IPS-20b (cell line): ENCODE measurements around the gene ANKDD1A.

Experiments
- H3K27ac ChIP-seq: one replicate; pipeline ENCODE4 v1.5.1; 2013; ENCODE audit warnings: low read length
- H3K27me3 ChIP-seq: 2 replicates; pipeline ENCODE4 v1.6.1; 2013; ENCODE audit warnings: mild to moderate bottlenecking, low read length, inconsistent platforms; ENCODE audit not compliant: insufficient read depth
- H3K36me3 ChIP-seq: 2 replicates; pipeline ENCODE4 v1.6.1; 2013; ENCODE audit warnings: low read depth, mild to moderate bottlenecking, inconsistent platforms, low read length, moderate library complexity; ENCODE audit not compliant: insufficient read depth
- H3K4me1 ChIP-seq: 2 replicates; pipeline ENCODE4 v1.6.1; 2013; ENCODE audit warnings: mild to moderate bottlenecking, control low read depth, inconsistent platforms, low read length, moderate library complexity; ENCODE audit not compliant: insufficient read depth
- H3K4me3 ChIP-seq: 2 replicates; pipeline ENCODE4 v1.5.1; 2013; ENCODE audit warnings: mild to moderate bottlenecking, low read length, inconsistent platforms
- H3K9ac ChIP-seq: 2 replicates; pipeline ENCODE4 v1.6.1; 2013; ENCODE audit warnings: low read depth, mild to moderate bottlenecking, inconsistent platforms, low read length, moderate library complexity
- H3K9me3 ChIP-seq: 2 replicates; pipeline ENCODE4 v1.6.1; 2013; ENCODE audit warnings: mild to moderate bottlenecking, low read depth, low read length, inconsistent platforms; ENCODE audit not compliant: insufficient read depth

ANKDD1A gene

DNA sequence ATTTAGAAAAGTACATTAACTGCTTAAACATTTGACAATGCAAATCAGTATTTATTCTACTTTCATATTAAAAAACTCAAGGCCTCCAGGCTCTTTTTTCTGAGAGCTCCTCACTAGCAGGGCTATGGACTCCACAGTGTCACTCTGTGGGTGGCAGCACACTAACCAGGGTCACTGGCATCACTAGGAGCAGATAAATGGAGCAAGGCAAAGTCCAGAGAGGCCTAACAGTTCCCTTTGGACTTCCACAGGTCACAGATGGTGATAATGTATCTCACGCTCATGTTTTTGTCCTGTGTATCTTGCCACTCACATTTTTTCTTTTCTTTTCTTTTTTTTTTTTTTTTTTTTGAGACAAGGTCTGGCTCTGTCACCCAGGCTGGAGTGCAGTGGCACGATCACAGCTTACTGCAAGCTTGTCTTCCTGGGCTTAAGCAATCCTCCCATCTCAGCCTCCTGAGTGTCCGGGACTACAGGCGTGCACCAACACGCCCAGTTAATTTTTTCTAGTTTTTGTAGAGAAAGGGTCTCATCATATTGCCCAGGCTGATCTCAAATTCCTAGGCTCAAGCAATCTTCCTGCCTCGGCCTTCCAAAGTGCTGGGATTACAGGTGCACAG lies 70.2 kb downstream of the ANKDD1A start:
- Histone ChIP-seq H3K36me3 (peaks cover 17% of the 10 kb centered on the region), H3K27ac (no peak overlapping the region)

DNA sequence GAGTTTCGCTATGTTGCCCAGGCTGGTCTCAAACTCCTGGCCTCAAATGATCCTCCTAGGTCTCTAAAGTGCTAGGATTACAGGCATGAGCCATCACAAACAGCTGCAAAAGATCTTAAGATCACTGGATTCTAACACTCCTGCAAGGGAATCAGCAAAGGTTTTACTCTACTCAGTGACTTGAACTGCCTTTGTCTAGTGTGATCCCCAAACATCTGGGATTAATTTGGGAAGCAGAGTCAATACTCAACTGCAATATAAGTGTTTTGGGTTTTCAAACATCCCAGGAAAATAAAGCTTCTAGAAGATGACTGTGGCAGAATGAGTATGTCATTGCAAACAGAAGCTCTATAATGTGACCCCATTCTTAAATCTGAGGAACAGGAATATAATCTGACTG lies 70.8 kb downstream of the ANKDD1A start:
- no peak overlapping the region for H3K27ac ChIP-seq
- H3K9me3 ChIP-seq: no peaks in the 10 kb centered on the region
- peaks cover 16% of the 10 kb centered on the region; the same call in 1 of the 2 replicates for H3K4me1 ChIP-seq
- H3K9ac ChIP-seq: no peak overlapping the region
- no peaks in the 10 kb centered on the region for H3K27me3 ChIP-seq
- H3K36me3 ChIP-seq: peaks cover 21% of the 10 kb centered on the region
- H3K4me3 ChIP-seq: no peak overlapping the region

More for the DNA sequence above, 70.2 kb downstream of the ANKDD1A start:
- Histone ChIP-seq H3K9me3 (no peaks in the 10 kb centered on the region), H3K27me3 (no peaks in the 10 kb centered on the region), H3K9ac (no peak overlapping the region), H3K4me1 (peaks cover 16% of the 10 kb centered on the region; the same call in 1 of the 2 replicates), H3K4me3 (no peak overlapping the region)

DNA sequence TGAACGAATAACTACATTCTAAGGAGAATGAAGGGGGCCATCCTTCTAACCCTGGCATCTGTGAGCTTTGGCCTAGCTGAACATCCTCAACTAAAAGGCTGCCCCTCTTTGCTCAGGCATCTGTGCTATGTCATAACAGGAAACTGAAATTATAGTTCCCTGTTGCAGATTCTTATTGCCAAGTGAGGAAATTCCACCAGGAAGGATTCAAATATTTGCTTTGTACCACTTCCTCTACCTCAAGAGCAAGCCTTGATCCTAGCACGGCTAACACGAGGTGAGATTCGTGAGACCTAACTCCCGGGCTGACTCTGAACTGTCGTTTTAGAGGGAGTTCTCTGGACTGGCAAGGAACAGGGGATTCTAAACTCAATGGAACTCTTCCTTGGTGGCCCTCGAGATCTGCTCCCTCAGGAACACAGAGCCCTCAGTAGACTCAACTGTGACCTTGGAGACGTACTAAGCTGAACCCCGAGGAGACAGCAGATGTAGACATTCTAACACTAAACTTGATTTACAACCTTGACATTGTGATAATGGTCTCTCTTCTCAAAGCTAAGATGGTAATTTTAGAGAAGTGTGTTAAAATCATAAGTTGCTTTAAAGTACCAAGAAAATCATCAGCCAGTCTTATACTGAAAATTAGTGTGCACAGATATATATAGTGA lies 73.8 kb downstream of the ANKDD1A start:
- Histone ChIP-seq H3K9ac (no peak overlapping the region), H3K27me3 (no peaks in the 10 kb centered on the region), H3K9me3 (no peaks in the 10 kb centered on the region), H3K4me1 (no peaks in the 10 kb centered on the region), H3K36me3 (peaks cover 14% of the 10 kb centered on the region), H3K4me3 (no peak overlapping the region), H3K27ac (no peak overlapping the region)

DNA sequence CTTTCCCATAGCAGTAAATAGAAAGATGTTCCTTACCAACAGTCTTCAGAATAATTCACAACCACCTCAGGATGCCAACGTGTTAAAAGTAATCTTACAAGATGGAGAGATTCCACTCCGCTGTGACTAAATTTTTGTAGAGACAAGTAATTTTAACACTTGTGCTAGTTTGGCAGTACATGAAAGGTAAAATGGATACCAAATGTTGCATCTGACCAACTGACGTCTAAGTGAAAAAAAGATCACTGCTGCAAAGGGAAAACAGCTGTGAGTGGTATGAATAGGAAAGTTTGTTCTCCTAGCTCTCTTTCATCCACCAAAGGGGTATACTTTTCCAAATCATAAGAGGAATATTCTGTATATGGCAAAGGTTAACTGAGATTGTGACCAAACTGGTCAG lies 75.4 kb downstream of the ANKDD1A start:
- Histone ChIP-seq H3K27ac (no peak overlapping the region), H3K9ac (no peak overlapping the region), H3K36me3 (peaks cover 12% of the 10 kb centered on the region)

DNA sequence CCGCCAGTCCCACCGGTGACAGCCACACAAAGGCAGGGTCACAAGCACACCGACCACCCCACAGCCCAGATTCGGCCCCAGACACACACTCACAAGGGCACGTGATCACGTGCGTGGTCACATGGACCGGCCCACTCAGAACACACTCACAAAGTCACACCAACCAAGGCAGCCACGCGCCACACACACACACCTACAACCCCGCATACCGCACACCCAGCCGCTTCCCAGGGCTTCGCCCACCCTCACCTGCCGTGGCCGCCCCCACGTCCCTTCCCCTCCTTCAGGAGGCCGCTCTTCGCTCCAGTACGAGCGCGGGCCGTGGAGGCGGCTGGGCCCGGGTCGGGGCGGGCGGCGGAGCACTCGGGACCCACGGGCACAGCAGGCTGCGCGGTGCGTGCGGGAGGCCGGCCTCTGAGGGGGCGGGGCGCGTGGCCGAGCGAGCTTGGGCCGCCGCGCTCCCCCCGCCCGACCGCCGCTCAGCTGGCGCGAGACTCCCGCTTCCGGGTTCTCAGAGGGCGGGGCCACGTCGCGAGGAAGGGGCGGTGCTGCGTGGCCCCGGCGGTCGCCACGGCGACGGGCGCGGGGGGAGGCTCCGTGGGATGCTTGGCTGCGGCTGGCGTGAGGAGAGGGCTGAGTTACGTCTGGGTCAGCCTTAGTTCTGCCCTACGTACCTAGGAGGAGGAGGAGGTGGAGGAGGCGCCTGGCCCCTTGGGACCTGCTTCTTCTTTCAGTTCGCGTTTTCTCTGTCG lies 77.9 kb downstream of the ANKDD1A start, which contains the start of gene SPG21:
Gene SPG21 (minus strand): TSS at position 499 of the 752 bp plus-strand sequence. CDS start 6,345 bp downstream, outside the sequence.
- Histone ChIP-seq H3K36me3 (peaks cover 7% of the 10 kb centered on the region; the same call in 1 of the 2 replicates), H3K27ac (no peak within 1 kb of the TSS), H3K9me3 (no peaks in the 10 kb centered on the region), H3K4me1 (no peaks in the 10 kb centered on the region), H3K9ac (peak within 1 kb of the TSS; percentile 83), H3K27me3 (no peaks in the 10 kb centered on the region), H3K4me3 (peak within 1 kb of the TSS; percentile 97)

More for the DNA sequence above, 75.4 kb downstream of the ANKDD1A start:
- Histone ChIP-seq H3K27me3 (no peaks in the 10 kb centered on the region), H3K4me1 (no peaks in the 10 kb centered on the region), H3K9me3 (no peaks in the 10 kb centered on the region), H3K4me3 (no peak overlapping the region)

DNA sequence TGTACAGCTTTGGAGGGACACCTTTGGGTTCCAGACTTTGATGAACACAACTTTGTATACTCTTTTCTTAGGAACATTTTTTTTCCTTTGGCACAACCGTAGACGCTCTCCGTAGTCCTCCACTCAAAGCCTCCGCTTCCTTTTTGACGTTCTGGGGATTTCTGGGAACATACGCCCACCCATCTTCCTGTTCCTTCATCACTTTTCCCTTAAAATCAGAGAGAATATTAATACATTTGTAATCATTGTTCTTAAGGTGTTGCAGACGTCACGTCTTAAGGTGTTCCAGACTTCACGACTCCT lies 78.4 kb downstream of the ANKDD1A start:
- Histone ChIP-seq H3K4me1 (no peaks in the 10 kb centered on the region), H3K27me3 (no peaks in the 10 kb centered on the region), H3K4me3 (peak overlapping the region; percentile 97), H3K9ac (peak overlapping the region; percentile 76; the same call in 1 of the 2 replicates), H3K27ac (no peak overlapping the region), H3K36me3 (peaks cover 7% of the 10 kb centered on the region; the same call in 1 of the 2 replicates), H3K9me3 (no peaks in the 10 kb centered on the region)

DNA sequence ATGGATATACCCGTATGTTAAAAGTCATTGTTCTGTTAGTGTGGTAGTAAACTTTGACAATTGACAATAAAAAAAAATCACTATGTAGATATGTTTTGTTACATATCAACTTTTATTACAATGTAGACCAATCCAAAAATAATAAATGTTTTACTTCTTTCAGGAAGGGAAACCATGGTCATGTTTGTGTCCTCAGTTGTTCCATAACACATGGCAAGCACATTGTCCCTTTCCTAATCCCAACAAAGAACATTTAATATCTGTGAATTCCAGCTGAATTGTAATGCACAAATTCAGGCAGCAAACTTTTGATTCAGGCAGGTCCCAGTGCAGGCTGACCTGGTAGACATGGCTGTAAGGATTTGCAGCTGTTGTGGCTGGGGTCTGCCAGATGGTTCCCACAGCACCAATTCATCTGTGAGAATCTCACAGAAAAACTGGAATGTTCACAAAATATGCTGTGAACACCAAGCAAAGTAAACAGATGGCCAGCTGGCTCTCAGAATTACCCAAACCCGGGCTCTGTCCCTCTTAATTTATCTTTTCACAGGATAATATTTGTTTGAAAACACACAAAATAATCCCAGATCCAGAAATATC lies 79.9 kb downstream of the ANKDD1A start:
- peaks cover 7% of the 10 kb centered on the region; the same call in 1 of the 2 replicates for H3K36me3 ChIP-seq
- no peak overlapping the region for H3K9ac ChIP-seq
- no peaks in the 10 kb centered on the region for H3K4me1 ChIP-seq
- H3K27ac ChIP-seq: no peak overlapping the region
- H3K9me3 ChIP-seq: no peaks in the 10 kb centered on the region
- H3K4me3 ChIP-seq: no peak overlapping the region
- H3K27me3 ChIP-seq: no peaks in the 10 kb centered on the region

DNA sequence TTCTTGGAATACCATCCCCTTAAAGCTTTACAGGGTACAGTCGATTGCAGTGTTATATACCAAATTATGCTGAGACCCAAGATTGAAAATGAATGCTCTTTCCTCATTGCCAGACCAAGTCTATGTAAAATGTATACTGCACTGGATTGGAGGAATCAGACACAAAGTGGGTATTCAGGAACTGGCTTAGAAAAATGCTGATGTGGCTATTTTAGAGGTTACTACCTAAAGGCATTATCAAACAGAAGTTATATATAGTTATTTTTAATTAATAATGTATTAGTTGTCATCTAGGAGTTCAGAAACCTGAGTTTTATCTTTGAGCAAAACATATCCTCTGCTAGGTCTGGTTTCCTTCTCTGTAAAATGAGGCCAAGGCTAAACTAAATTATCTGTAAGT lies 81.6 kb downstream of the ANKDD1A start:
- Histone ChIP-seq H3K27me3 (no peaks in the 10 kb centered on the region), H3K9ac (no peak overlapping the region), H3K4me1 (no peaks in the 10 kb centered on the region), H3K27ac (no peak overlapping the region), H3K4me3 (no peak overlapping the region), H3K9me3 (no peaks in the 10 kb centered on the region), H3K36me3 (no peaks in the 10 kb centered on the region)

DNA sequence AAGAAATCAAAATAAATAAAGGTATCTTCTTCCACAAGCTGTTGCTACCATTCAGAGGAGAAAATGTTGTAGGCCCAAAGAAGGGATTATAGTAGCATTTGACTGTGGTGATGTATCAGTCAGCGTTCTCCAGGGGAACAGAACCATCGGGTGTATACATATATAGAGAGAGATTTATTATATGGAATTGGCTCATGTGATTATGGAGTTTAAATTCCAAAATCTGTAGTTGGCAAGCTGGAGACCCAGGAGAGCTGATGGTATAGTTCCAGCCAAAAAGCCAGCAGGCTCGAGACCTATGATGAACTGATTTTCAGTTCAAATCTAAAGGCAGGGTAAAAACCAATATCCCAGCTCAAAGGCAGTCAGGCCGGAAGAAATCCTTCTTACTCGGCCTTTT lies 85.4 kb downstream of the ANKDD1A start:
- Histone ChIP-seq H3K4me3 (no peak overlapping the region), H3K27me3 (no peaks in the 10 kb centered on the region), H3K27ac (no peak overlapping the region), H3K9ac (no peak overlapping the region), H3K36me3 (no peaks in the 10 kb centered on the region), H3K4me1 (no peaks in the 10 kb centered on the region), H3K9me3 (no peaks in the 10 kb centered on the region)

DNA sequence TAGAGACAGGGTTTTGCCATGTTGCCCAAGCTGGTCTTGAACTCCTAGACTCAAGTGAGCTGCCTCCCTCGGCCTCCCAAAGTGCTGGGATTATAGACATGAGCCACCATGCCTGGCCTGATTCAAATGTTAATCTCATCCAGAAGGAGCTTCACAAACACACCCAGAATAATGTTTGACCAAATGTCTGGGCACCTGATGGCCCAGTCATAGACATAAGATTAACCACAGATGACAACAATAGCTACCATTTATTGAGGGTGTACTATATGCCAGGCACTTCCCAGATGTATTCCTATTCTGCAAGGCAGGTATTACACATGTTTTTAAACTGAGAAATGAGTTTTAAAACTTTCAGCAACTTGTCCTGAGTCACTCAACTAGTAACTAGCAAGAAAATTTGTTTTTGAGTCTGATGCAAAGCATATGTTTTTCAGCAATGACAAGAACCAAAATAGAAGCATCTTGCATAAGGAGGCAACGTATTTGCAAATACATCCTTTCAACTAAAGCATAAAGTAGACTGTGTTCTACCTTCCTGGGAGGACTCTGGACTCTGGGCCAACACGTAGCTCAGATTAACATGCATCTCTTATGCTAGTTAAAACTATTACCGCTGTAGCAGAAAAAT lies 86.2 kb downstream of the ANKDD1A start:
- H3K4me1 ChIP-seq: no peaks in the 10 kb centered on the region
- peaks cover 1% of the 10 kb centered on the region; the same call in 1 of the 2 replicates for H3K36me3 ChIP-seq
- H3K27me3 ChIP-seq: no peaks in the 10 kb centered on the region
- no peak overlapping the region for H3K27ac ChIP-seq
- no peak overlapping the region for H3K9ac ChIP-seq
- no peak overlapping the region for H3K4me3 ChIP-seq
- no peaks in the 10 kb centered on the region for H3K9me3 ChIP-seq

DNA sequence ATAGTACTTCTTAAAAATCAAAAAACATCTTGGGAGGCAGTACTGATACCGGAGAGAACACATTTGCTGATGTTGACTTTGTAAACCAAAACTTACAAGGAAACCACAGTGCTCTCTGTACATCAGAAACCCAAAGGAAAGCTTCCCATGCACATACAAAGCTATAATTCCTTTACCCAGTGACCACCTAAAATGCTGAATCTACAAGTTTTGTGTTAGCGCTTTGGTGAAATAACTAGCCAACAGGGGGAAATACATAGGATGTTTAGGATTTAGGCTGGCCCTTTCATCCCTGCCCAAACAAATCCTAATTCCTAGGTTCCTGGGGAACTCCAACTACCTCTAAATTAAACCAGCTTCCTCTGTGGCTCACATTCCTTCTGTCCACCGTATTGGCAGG lies 93.3 kb downstream of the ANKDD1A start:
- H3K27ac ChIP-seq: no peak overlapping the region
- no peak overlapping the region for H3K4me3 ChIP-seq
- H3K9ac ChIP-seq: no peak overlapping the region
- H3K27me3 ChIP-seq: no peaks in the 10 kb centered on the region
- H3K4me1 ChIP-seq: no peaks in the 10 kb centered on the region; the same call in 1 of the 2 replicates
- H3K36me3 ChIP-seq: peaks cover 16% of the 10 kb centered on the region
- H3K9me3 ChIP-seq: no peaks in the 10 kb centered on the region
